Measurements from ENCODE around the gene NDUFB10.

Gene NDUFB10

DNA sequence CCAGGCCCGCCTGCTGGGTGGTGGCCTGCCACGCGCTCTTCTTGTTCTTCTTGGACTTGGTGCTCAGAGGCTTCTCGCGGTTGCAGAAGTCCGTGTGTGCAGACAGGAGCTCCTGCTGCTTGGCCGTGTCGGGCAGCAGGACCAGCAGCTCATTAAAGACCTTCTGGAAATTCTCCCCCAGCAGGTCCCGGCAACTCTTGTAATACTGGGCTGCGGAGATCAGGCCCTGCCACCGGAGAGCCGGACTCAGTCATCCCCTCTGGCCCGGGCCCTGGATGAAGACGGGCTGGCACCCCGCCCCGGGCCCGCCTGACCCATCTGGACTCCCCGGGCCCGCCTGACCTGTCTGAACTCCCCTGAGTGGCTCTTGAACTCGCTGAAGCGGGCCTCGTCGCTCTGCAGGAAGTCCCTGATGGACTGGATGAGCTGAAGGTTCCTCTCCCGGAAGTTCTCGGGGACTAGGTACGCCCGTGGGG is 39.1 kb downstream of the NDUFB10 start:
- Histone ChIP-seq H3K4me3 (ENCODE audit: insufficient read depth, low read depth, low read length, poor library complexity, severe bottlenecking) (no peak overlapping the region), H3K27me3 (replicated peaks; ENCODE audit: control insufficient read depth, insufficient read depth, low read length, poor library complexity, severe bottlenecking) (no peaks in the 10 kb centered on the region), H3K4me1 (ENCODE audit: control insufficient read depth, insufficient read depth, low read length, poor library complexity, severe bottlenecking) (no peaks in the 10 kb centered on the region), H3K36me3 (ENCODE audit: control insufficient read depth, insufficient read depth, low read length) (peaks cover 54% of the 10 kb centered on the region), H3K27ac (ENCODE audit: insufficient read depth, low read length, poor library complexity, severe bottlenecking) (no peak overlapping the region), H3K9me3 (ENCODE audit: control insufficient read depth, low read length) (no peaks in the 10 kb centered on the region)
- DNase-seq, result no peak

DNA sequence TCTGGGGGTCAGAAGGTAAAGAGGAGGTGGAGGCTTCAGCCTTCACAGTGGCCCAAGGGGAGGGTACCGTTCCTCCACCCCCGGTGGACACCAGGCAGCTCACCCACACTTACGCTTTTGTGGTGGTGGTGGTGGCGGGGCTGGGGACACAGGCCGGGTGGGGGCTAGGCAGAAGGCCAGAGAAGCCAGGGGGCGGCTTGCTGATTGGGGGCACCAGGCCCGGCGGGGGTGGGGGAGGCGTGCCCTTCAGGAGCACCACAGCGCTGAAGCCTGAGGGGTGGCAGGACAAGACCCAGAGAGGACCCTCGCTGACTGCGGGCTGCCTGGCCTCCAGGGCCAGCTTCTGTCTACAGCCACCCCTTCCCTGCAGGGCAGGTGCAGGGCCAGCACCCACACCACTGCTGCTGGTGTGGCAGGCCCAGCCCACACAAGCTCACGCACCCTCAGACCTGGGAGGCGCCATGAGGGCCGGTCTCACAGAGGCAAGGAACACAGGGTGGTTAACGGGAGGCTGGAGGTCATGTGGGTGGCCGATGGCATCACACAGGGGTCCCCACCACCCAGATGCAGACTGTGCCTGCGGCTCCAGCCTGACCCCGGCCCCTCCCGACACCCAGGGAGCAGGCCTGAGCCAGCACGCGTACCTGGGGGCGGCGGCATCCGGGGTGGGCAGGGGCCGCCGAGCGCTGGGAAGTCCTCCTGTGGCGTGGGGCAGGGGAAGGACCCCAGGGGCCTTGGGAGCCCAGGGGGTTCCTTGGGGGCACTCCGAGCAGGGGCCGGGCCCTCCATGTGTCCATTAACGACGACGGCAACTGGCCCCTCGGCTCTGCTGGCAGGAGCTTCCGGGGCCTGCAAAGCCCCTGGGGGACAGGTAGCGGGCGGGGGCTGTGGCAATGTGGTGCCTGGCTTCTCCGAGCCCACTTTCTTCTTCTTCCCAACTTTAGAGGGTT is 39.8 kb downstream of the NDUFB10 start:
- peaks cover 3% of the 10 kb centered on the region for H3K4me1 ChIP-seq (ENCODE audit: control insufficient read depth, insufficient read depth, low read length, poor library complexity, severe bottlenecking)
- no peak for DNase-seq
- peaks cover 54% of the 10 kb centered on the region for H3K36me3 ChIP-seq (ENCODE audit: control insufficient read depth, insufficient read depth, low read length)
- no peak overlapping the region for H3K4me3 ChIP-seq (ENCODE audit: insufficient read depth, low read depth, low read length, poor library complexity, severe bottlenecking)
- no peak overlapping the region for H3K27ac ChIP-seq (ENCODE audit: insufficient read depth, low read length, poor library complexity, severe bottlenecking)
- H3K27me3 ChIP-seq (replicated peaks; ENCODE audit: control insufficient read depth, insufficient read depth, low read length, poor library complexity, severe bottlenecking), result no peaks in the 10 kb centered on the region
- no peaks in the 10 kb centered on the region for H3K9me3 ChIP-seq (ENCODE audit: control insufficient read depth, low read length)

DNA sequence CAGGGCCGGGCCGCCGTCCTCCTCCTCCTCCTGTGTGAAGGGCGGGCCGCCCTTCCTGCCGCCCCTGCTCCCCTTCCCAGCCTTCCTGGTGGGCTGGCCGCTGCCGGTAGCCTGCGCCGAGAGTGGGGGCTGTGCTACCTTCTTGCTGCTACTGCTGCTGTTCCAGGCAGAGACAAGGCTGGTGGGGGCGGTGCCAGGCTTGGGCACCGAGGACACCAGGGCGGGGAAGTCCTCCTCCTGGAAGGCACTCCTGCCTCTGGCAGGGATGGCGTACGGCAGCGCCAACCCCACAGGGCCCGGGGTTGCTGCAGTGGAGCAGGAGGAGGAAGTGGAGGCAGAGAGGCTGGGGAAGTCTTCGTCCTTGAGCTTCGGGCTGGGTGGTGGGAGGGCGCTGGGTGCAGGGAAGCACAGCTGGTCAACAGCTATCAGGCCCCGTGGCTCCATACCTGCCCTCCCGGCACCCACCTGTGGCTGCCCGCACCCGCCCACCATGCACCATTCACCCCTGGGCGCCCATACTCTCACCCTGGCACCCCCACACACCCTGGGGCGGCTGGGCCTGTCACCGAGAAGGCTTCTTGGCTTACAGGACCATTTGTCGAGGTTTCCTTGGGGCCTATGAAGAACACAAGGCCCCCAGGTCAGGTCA is 40.7 kb downstream of the NDUFB10 start:
- DNase-seq, result no peak
- peaks cover 54% of the 10 kb centered on the region for H3K36me3 ChIP-seq (ENCODE audit: control insufficient read depth, insufficient read depth, low read length)
- no peaks in the 10 kb centered on the region for H3K27me3 ChIP-seq (replicated peaks; ENCODE audit: control insufficient read depth, insufficient read depth, low read length, poor library complexity, severe bottlenecking)
- no peak overlapping the region for H3K27ac ChIP-seq (ENCODE audit: insufficient read depth, low read length, poor library complexity, severe bottlenecking)
- H3K9me3 ChIP-seq (ENCODE audit: control insufficient read depth, low read length), result no peaks in the 10 kb centered on the region
- no peak overlapping the region for H3K4me3 ChIP-seq (ENCODE audit: insufficient read depth, low read depth, low read length, poor library complexity, severe bottlenecking)
- H3K4me1 ChIP-seq (ENCODE audit: control insufficient read depth, insufficient read depth, low read length, poor library complexity, severe bottlenecking), result peaks cover 6% of the 10 kb centered on the region

DNA sequence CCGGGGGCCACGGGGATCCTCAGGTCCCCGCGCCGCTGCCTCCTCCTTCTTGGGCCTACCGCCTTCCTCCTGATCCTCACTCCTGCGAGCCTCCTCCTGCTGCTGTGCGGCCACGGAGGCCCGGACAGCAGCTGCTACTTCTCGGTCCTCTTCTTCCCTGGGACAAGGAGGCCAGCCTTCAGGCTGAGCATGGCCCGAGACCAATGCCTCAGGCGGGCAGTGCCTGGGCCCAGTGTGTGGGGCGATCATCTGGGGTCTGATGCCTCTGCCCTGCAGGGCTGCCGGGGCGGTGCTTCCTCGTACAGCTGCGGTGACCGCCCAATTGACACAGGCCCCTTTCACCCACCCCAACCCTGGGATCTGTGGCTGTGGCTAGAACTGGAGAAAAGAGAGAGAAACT is 41.7 kb downstream of the NDUFB10 start:
- H3K27me3 ChIP-seq (replicated peaks; ENCODE audit: control insufficient read depth, insufficient read depth, low read length, poor library complexity, severe bottlenecking), result no peaks in the 10 kb centered on the region
- H3K4me1 ChIP-seq (ENCODE audit: control insufficient read depth, insufficient read depth, low read length, poor library complexity, severe bottlenecking), result peaks cover 6% of the 10 kb centered on the region
- H3K27ac ChIP-seq (ENCODE audit: insufficient read depth, low read length, poor library complexity, severe bottlenecking), result no peak overlapping the region
- H3K4me3 ChIP-seq (ENCODE audit: insufficient read depth, low read depth, low read length, poor library complexity, severe bottlenecking), result no peak overlapping the region
- no peak for DNase-seq
- no peaks in the 10 kb centered on the region for H3K9me3 ChIP-seq (ENCODE audit: control insufficient read depth, low read length)
- peaks cover 54% of the 10 kb centered on the region for H3K36me3 ChIP-seq (ENCODE audit: control insufficient read depth, insufficient read depth, low read length)

DNA sequence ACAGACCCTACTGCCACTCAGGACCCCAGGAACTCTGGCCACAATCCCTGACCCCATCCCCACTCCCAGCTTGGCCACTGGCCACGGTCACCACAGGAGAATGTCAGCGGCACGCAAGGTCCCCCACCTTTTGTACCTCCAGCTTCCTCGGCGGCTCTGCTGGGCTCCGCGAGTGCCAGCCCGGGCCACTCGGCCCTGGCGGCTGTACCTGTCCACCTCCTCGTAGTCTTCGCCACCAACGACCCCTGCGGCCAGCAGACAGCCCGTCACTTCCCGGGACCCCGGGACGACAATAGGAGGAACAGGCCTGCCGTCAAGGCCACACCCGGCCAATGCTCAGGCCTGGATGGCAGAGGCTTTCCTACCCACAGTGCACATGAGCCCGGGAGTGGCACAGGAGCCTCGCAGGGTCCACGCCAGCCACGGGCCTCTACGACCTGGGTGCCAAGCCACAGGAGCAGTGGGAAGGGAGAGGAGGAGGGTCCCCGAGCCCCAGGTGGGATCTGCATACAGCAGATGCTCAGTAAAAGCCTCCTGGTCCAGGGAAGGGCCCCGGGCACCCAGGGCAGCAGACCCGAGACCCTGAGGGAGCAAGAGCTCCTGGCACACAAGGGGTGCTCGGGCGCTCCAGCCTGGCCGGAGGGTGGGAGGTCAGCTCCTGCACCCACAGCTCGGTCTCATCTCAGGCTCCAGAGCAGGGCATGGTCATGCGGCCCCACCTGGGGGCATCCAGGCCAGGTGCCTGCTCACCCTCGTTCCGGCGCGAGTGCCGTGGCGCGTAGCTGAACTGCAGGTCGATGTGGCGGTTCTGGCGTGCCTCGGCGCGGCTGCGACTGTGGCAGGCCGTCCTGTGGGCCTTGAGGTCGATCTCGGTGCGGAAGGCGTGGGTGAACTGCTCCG is 42.4 kb downstream of the NDUFB10 start:
- no peaks in the 10 kb centered on the region for H3K9me3 ChIP-seq (ENCODE audit: control insufficient read depth, low read length)
- no peak for DNase-seq
- H3K4me1 ChIP-seq (ENCODE audit: control insufficient read depth, insufficient read depth, low read length, poor library complexity, severe bottlenecking), result peaks cover 6% of the 10 kb centered on the region
- H3K4me3 ChIP-seq (ENCODE audit: insufficient read depth, low read depth, low read length, poor library complexity, severe bottlenecking), result no peak overlapping the region
- H3K36me3 ChIP-seq (ENCODE audit: control insufficient read depth, insufficient read depth, low read length), result peaks cover 54% of the 10 kb centered on the region
- H3K27ac ChIP-seq (ENCODE audit: insufficient read depth, low read length, poor library complexity, severe bottlenecking), result no peak overlapping the region
- H3K27me3 ChIP-seq (replicated peaks; ENCODE audit: control insufficient read depth, insufficient read depth, low read length, poor library complexity, severe bottlenecking), result no peaks in the 10 kb centered on the region

DNA sequence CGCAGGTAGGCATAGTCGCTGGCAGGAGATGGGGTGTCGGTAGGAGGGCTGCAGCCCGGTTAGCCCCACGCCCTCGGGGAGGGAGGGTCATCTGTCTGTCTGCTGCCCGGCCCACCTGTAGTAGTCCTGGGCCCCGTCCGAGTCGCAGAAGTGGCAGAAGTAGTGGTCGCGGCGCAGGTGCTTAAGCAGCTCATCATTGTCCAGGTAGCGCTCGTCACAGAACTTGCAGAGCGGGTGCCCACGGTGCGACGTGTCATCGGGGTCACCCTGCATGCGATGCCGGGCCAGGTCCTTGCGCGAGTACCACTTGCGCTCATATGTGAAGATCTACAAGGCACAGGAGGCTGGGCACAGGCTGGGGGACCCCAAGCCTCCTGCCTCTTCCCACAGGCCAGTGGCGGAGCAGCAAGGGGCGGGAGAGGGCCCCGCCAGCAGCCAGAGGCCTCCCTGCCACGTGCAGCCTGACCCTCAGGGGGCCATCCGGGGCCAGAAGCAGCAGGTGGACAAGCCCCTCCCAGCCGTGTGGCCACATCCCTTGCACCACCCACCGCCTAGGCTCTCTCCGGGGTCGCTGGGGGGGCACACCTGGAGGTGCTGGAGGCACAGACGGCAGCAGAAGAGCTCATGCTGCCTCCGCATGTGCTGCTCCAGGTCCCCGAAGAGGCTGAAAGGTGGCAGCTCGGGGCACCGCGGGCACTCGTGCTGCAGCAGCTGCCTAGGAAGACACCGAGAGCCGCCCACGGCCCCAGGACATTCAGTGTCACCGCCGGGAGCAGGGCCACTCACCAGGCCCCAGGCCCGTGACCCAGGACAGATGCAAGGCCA is 43.3 kb downstream of the NDUFB10 start:
- H3K36me3 ChIP-seq (ENCODE audit: control insufficient read depth, insufficient read depth, low read length), result peaks cover 50% of the 10 kb centered on the region
- no peak for DNase-seq
- no peaks in the 10 kb centered on the region for H3K9me3 ChIP-seq (ENCODE audit: control insufficient read depth, low read length)
- no peak overlapping the region for H3K4me3 ChIP-seq (ENCODE audit: insufficient read depth, low read depth, low read length, poor library complexity, severe bottlenecking)
- peaks cover 14% of the 10 kb centered on the region for H3K4me1 ChIP-seq (ENCODE audit: control insufficient read depth, insufficient read depth, low read length, poor library complexity, severe bottlenecking)
- H3K27me3 ChIP-seq (replicated peaks; ENCODE audit: control insufficient read depth, insufficient read depth, low read length, poor library complexity, severe bottlenecking), result no peaks in the 10 kb centered on the region
- H3K27ac ChIP-seq (ENCODE audit: insufficient read depth, low read length, poor library complexity, severe bottlenecking), result no peak overlapping the region

DNA sequence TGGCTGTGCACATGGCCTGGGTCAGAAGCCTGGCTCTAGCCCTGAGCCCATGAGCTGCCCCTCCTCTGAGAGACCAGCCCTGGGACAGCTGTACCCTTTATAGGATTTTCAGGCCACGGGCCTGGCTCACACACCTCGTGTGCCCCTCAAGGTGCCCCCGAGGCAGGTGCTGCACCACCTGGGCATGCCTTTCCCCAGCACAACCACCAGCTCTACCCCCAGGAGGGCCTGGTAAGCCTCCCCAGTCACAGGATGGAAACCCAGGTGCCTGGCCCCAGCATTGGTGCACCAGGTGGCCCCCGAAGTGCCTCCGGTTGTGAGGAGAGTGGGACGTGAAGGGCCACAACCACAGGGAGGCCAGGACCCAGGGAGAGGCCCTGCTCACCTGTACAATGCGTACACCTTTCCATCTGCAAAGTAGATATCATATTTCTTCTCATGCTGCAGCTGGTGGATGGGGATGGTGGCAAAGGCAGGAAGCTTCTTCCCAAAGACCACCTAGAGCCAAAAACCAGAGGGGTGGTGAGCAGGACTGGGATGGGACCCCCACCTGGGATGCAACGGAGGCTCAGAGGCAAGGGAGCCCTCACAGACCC is 44.0 kb downstream of the NDUFB10 start:
- no peak overlapping the region for H3K4me3 ChIP-seq (ENCODE audit: insufficient read depth, low read depth, low read length, poor library complexity, severe bottlenecking)
- H3K27me3 ChIP-seq (replicated peaks; ENCODE audit: control insufficient read depth, insufficient read depth, low read length, poor library complexity, severe bottlenecking), result no peaks in the 10 kb centered on the region
- H3K36me3 ChIP-seq (ENCODE audit: control insufficient read depth, insufficient read depth, low read length), result peaks cover 44% of the 10 kb centered on the region
- H3K9me3 ChIP-seq (ENCODE audit: control insufficient read depth, low read length), result no peaks in the 10 kb centered on the region
- DNase-seq, result no peak
- H3K4me1 ChIP-seq (ENCODE audit: control insufficient read depth, insufficient read depth, low read length, poor library complexity, severe bottlenecking), result peaks cover 21% of the 10 kb centered on the region
- H3K27ac ChIP-seq (ENCODE audit: insufficient read depth, low read length, poor library complexity, severe bottlenecking), result no peak overlapping the region

DNA sequence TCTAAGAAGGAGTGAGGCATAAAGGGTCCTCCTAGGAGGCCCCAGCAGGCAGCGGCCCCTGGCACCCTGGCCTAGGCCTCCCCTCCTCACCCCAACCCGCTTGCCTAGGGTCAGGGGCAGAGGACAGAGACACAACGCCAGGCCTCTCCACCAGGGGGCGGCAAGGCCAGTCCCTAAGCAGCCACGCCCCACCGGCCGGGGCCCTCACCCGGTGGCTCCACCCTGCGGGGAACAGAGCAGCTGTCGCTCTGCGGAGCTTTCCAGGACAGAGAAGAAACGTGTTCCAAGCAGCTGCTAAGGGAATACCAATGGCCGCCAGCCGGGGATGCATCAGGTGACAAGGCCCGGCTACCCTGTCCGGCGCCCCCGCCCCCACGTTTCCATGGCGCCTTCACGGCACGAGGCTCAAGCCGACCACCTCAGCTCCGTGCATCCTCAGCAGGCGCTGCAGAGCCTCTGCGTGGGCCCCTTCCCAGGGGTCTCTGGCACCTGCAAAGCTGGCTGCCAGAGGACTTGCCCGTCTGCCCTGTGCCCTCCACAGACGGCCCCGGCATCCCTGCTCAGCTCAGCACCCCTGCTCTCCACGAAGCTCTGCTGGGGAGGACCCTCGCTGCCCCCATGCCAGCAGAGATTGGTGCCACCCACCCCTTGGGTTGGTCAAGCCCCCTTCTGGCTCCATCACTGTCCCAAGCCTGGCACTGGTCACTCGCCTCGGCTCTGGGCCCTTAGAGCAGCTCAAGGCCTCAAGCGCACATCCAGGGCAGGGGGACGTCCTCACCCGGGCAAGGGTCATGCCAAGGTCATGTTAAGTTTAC is 44.7 kb downstream of the NDUFB10 start:
- no peak overlapping the region for H3K27ac ChIP-seq (ENCODE audit: insufficient read depth, low read length, poor library complexity, severe bottlenecking)
- no peaks in the 10 kb centered on the region for H3K27me3 ChIP-seq (replicated peaks; ENCODE audit: control insufficient read depth, insufficient read depth, low read length, poor library complexity, severe bottlenecking)
- peaks cover 27% of the 10 kb centered on the region for H3K4me1 ChIP-seq (ENCODE audit: control insufficient read depth, insufficient read depth, low read length, poor library complexity, severe bottlenecking)
- DNase-seq, result peak; percentile 67 to 76 (median 71)
- H3K9me3 ChIP-seq (ENCODE audit: control insufficient read depth, low read length), result no peaks in the 10 kb centered on the region
- H3K4me3 ChIP-seq (ENCODE audit: insufficient read depth, low read depth, low read length, poor library complexity, severe bottlenecking), result no peak overlapping the region
- H3K36me3 ChIP-seq (ENCODE audit: control insufficient read depth, insufficient read depth, low read length), result peaks cover 39% of the 10 kb centered on the region

Data from effector memory CD4-positive, alpha-beta T cell (primary cell).